GM23338 (cell line): ENCODE results near the gene TARS1. TPM values are rescaled to one million over a fixed set of nuclear protein-coding genes. Genes with fewer than 3 reads are reported as not detected.
"Not testable (repeated sequence)": the region's sequence is repeated elsewhere in the genome, so short reads cannot be mapped to it uniquely, and the experiment has no call there.

Source experiments
- ATAC-seq: fragments of 200-7000 bp; cut with Tn5 transposase; 3 replicates; pipeline ENCODE4 v1.9.1; 2020
- DNase-seq: peaks from one replicate; pipeline ENCODE4 v3.0.0-alpha.2; 2015; ENCODE audit warnings: low spot score
- H2AFZ ChIP-seq: fragments of 200-600 bp; sonication (generic); 2 replicates; pipeline ENCODE4 v1.8.0; 2016; ENCODE audit warnings: antibody characterized with exemption, mild to moderate bottlenecking, moderate library complexity
- H3F3A ChIP-seq: fragments of 200-600 bp; sonication (generic); replicated peaks from 2 replicates; pipeline ENCODE4 v1.8.0; 2017; ENCODE audit warnings: antibody characterized with exemption, mixed run types, low read depth
- H3K27ac ChIP-seq: fragments of 200-600 bp; sonication (generic); 2 replicates; pipeline ENCODE4 v1.6.1; 2016; ENCODE audit warnings: low read depth
- H3K27me3 ChIP-seq: fragments of 200-600 bp; sonication (generic); 2 replicates; pipeline ENCODE4 v1.8.0; 2016; ENCODE audit warnings: mild to moderate bottlenecking, mixed run types, moderate library complexity; ENCODE audit not compliant: insufficient read depth
- H3K36me3 ChIP-seq: fragments of 200-600 bp; sonication (generic); 2 replicates; pipeline ENCODE4 v1.8.0; 2016; ENCODE audit warnings: mild to moderate bottlenecking; ENCODE audit not compliant: insufficient read depth
- H3K4me1 ChIP-seq: fragments of 200-600 bp; sonication (generic); 2 replicates; pipeline ENCODE4 v1.8.0; 2016; ENCODE audit warnings: mild to moderate bottlenecking, moderate library complexity; ENCODE audit not compliant: insufficient read depth
- H3K4me2 ChIP-seq: fragments of 200-600 bp; sonication (generic); 2 replicates; pipeline ENCODE4 v1.7.1; 2017; ENCODE audit warnings: mixed run types
- H3K4me3 ChIP-seq: fragments of 200-600 bp; sonication (generic); 2 replicates; pipeline ENCODE4 v1.6.1; 2016; ENCODE audit warnings: mixed run types
- H3K79me2 ChIP-seq: fragments of 200-600 bp; sonication (generic); replicated peaks from 2 replicates; pipeline ENCODE4 v1.8.0; 2017; ENCODE audit warnings: mild to moderate bottlenecking; ENCODE audit not compliant: insufficient read depth
- H3K9me2 ChIP-seq: fragments of 200-600 bp; sonication (generic); 2 replicates; pipeline ENCODE4 v1.8.0; 2017; ENCODE audit not compliant: insufficient read depth
- H4K20me1 ChIP-seq: fragments of 200-600 bp; sonication (generic); replicated peaks from 2 replicates; pipeline ENCODE4 v1.8.0; 2017; ENCODE audit warnings: mild to moderate bottlenecking; ENCODE audit not compliant: insufficient read depth
- H3K27ac Mint-ChIP-seq: 2 replicates; pipeline ENCODE4 v1.8.0; 2020; ENCODE audit warnings: inconsistent platforms, mild to moderate bottlenecking, moderate library complexity, mixed read lengths
- H3K27me3 Mint-ChIP-seq: 3 replicates; pipeline ENCODE4 v1.8.0; 2022; ENCODE audit warnings: low read depth, mild to moderate bottlenecking, moderate library complexity, mixed read lengths, inconsistent platforms; ENCODE audit not compliant: insufficient read depth, poor library complexity
- H3K36me3 Mint-ChIP-seq: 3 replicates; pipeline ENCODE4 v1.8.0; 2021; ENCODE audit warnings: low read depth, mild to moderate bottlenecking, inconsistent platforms, moderate library complexity, mixed read lengths
- H3K4me1 Mint-ChIP-seq: 3 replicates; pipeline ENCODE4 v1.8.0; 2020; ENCODE audit warnings: mild to moderate bottlenecking, inconsistent platforms, mixed read lengths
- H3K4me3 Mint-ChIP-seq: 3 replicates; pipeline ENCODE4 v1.8.0; 2021; ENCODE audit warnings: moderate library complexity, mild to moderate bottlenecking, inconsistent platforms, mixed read lengths
- H3K9me3 Mint-ChIP-seq: 3 replicates; pipeline ENCODE4 v1.8.0; 2020; ENCODE audit warnings: moderate library complexity, mild to moderate bottlenecking, inconsistent platforms, mixed read lengths
- CREB1 ChIP-seq: fragments of 250-450 bp; sonication (Bioruptor Pico); IDR thresholded peaks from 2 replicates; pipeline ENCODE4 v1.5.0; 2020; ENCODE audit warnings: low read depth, mild to moderate bottlenecking, moderate library complexity
- CTCF ChIP-seq, 2 experiments: fragments of 200-600 bp in 1 of 2; sonication (generic) in 1 of 2; conservative IDR thresholded peaks; 2 replicates each; pipeline versions ENCODE4 v1.5.1 to v1.6.1; 2016 to 2017; ENCODE audit warnings: antibody characterized with exemption in 2 of 2, low read depth in 2 of 2, mild to moderate bottlenecking in 2 of 2, moderate library complexity in 1 of 2
- EZH2 ChIP-seq: fragments of 200-600 bp; sonication (generic); IDR thresholded peaks from one replicate; pipeline ENCODE4 v1.8.0; 2017; ENCODE audit warnings: antibody characterized with exemption, mild to moderate bottlenecking, low read depth; ENCODE audit not compliant: unreplicated experiment
- EZH2phosphoT487 ChIP-seq: fragments of 200-600 bp; sonication (generic); IDR thresholded peaks from one replicate; pipeline ENCODE4 v1.8.1; 2018; ENCODE audit warnings: antibody characterized with exemption; ENCODE audit not compliant: unreplicated experiment
- JUNB ChIP-seq: IDR thresholded peaks from one replicate; pipeline ENCODE4 v1.6.1; 2016; ENCODE audit warnings: antibody characterized with exemption; ENCODE audit not compliant: unreplicated experiment
- NANOG ChIP-seq: IDR thresholded peaks from 2 replicates; pipeline ENCODE4 v1.6.1; 2016; ENCODE audit warnings: antibody characterized with exemption, borderline replicate concordance
- POLR2AphosphoS5 ChIP-seq: IDR thresholded peaks from 2 replicates; pipeline ENCODE4 v1.6.1; 2016; ENCODE audit warnings: antibody characterized with exemption, low read depth
- STAT1 ChIP-seq: IDR thresholded peaks from one replicate; pipeline ENCODE4 v1.6.1; 2016; ENCODE audit warnings: antibody characterized with exemption; ENCODE audit not compliant: unreplicated experiment
- ZNF114 ChIP-seq: fragments of 250-450 bp; sonication (Bioruptor Pico); IDR thresholded peaks from 2 replicates; pipeline ENCODE4 v1.5.0; 2020; ENCODE audit warnings: mild to moderate bottlenecking, moderate library complexity
- ZNF331 ChIP-seq: fragments of 250-450 bp; sonication (Bioruptor Pico); IDR thresholded peaks from 2 replicates; pipeline ENCODE4 v1.5.0; 2020; ENCODE audit warnings: low read depth, mild to moderate bottlenecking, moderate library complexity
- polyA plus RNA-seq: library from polyadenylated mRNA; unstranded; fragments of >200 nt; fragmentation: Nextera tagmentation; extraction: Ambion mirVana; gene quantifications from 2 replicates; pipeline ENCODE4 v1.2.1, GENCODE V29; 2016
- total RNA-seq: library from RNA; depleted of rRNA; stranded (reverse); fragments of >200 nt; shearing (Covaris generic); gene quantifications from 2 replicates; pipeline ENCODE4 v1.2.3, GENCODE V29; 2014
- TF ChIP-seq, protein P1 (sequence below): IDR thresholded peaks from one replicate; pipeline ENCODE4 v1.6.1; 2018; ENCODE audit warnings: antibody characterized with exemption; ENCODE audit not compliant: unreplicated experiment
- TF ChIP-seq, protein P2 (sequence below): fragments of 250-450 bp; sonication (Bioruptor Pico); IDR thresholded peaks from 2 replicates; pipeline ENCODE4 v1.5.0; 2020; ENCODE audit warnings: mild to moderate bottlenecking, moderate library complexity

TARS1 gene
- total and polyA plus RNA-seq, 2 experiments from 2014 or later, result 458 to 473 TPM

GRCh38 chr5:33515366-33515765, 74.6 kb downstream of the TARS1 start:
- H2AFZ ChIP-seq, H4K20me1 ChIP-seq, H3K36me3 ChIP-seq, H3K4me1 ChIP-seq, H3K27me3 ChIP-seq, H3K4me2 ChIP-seq, H3K27me3 Mint-ChIP-seq, H3K9me2 ChIP-seq, DNase-seq, ATAC-seq, H3K4me3 ChIP-seq, H3K27ac Mint-ChIP-seq, H3K4me1 Mint-ChIP-seq, H3K27ac ChIP-seq, H3F3A ChIP-seq, H3K4me3 Mint-ChIP-seq, H3K79me2 ChIP-seq: not testable (repeated sequence)
- peaks cover 12% of the 10 kb centered on the region; the same call in 2 of the 3 replicates for H3K36me3 Mint-ChIP-seq
- peaks cover 20% of the 10 kb centered on the region for H3K9me3 Mint-ChIP-seq

DNA sequence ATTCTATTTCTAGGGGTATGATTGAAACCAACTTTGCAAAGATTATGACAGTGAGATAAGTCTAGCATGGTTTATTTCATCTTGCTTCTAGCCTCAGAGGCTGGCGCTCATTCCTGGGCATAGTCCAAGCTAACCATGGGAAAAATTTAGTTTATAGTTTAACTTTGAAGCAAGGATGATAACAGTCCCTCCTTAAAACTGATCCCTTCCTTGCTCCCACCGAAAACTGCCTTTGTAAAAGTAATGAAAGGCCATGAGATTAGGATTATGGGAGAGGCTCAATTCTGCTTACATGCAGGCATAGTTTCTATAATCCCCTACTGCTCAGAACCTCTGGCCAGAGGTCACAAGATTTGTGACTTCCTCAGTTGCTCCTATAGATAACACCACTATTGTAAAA, 75.7 kb downstream of the TARS1 start:
- no peaks in the 10 kb centered on the region for H3K79me2 ChIP-seq
- no peaks in the 10 kb centered on the region for H3F3A ChIP-seq
- Mint-ChIP-seq H3K4me1 (no peaks in the 10 kb centered on the region; the same call in 2 of the 3 replicates), H3K27me3 (peaks cover 4% of the 10 kb centered on the region), H3K27ac (no peak overlapping the region), H3K9me3 (peaks cover 20% of the 10 kb centered on the region), H3K4me3 (no peak overlapping the region), H3K36me3 (peaks cover 12% of the 10 kb centered on the region; the same call in 2 of the 3 replicates)
- DNase-seq (no peak), ATAC-seq (no peak)
- H3K36me3 ChIP-seq, result no peaks in the 10 kb centered on the region
- H3K4me1 ChIP-seq, result no peaks in the 10 kb centered on the region
- H3K27ac ChIP-seq, result no peak overlapping the region
- no peak overlapping the region for H2AFZ ChIP-seq
- no peak overlapping the region for H3K4me3 ChIP-seq
- H3K27me3 ChIP-seq, result no peaks in the 10 kb centered on the region
- H3K4me2 ChIP-seq, result no peak overlapping the region
- H4K20me1 ChIP-seq, result no peaks in the 10 kb centered on the region
- H3K9me2 ChIP-seq, result peaks cover 3% of the 10 kb centered on the region; the same call in 1 of the 2 replicates
- TF ChIP-seq ZNF114, result no peak
- TF ChIP-seq CREB1 (CRISPR knock-in tag), result no peak
- TF ChIP-seq, protein P1, sequence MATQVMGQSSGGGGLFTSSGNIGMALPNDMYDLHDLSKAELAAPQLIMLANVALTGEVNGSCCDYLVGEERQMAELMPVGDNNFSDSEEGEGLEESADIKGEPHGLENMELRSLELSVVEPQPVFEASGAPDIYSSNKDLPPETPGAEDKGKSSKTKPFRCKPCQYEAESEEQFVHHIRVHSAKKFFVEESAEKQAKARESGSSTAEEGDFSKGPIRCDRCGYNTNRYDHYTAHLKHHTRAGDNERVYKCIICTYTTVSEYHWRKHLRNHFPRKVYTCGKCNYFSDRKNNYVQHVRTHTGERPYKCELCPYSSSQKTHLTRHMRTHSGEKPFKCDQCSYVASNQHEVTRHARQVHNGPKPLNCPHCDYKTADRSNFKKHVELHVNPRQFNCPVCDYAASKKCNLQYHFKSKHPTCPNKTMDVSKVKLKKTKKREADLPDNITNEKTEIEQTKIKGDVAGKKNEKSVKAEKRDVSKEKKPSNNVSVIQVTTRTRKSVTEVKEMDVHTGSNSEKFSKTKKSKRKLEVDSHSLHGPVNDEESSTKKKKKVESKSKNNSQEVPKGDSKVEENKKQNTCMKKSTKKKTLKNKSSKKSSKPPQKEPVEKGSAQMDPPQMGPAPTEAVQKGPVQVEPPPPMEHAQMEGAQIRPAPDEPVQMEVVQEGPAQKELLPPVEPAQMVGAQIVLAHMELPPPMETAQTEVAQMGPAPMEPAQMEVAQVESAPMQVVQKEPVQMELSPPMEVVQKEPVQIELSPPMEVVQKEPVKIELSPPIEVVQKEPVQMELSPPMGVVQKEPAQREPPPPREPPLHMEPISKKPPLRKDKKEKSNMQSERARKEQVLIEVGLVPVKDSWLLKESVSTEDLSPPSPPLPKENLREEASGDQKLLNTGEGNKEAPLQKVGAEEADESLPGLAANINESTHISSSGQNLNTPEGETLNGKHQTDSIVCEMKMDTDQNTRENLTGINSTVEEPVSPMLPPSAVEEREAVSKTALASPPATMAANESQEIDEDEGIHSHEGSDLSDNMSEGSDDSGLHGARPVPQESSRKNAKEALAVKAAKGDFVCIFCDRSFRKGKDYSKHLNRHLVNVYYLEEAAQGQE, result no peak
- no peak for TF ChIP-seq EZH2phosphoT487
- no peak for TF ChIP-seq ZNF331 (CRISPR knock-in tag)
- no peak for TF ChIP-seq POLR2AphosphoS5
- TF ChIP-seq, protein P2, sequence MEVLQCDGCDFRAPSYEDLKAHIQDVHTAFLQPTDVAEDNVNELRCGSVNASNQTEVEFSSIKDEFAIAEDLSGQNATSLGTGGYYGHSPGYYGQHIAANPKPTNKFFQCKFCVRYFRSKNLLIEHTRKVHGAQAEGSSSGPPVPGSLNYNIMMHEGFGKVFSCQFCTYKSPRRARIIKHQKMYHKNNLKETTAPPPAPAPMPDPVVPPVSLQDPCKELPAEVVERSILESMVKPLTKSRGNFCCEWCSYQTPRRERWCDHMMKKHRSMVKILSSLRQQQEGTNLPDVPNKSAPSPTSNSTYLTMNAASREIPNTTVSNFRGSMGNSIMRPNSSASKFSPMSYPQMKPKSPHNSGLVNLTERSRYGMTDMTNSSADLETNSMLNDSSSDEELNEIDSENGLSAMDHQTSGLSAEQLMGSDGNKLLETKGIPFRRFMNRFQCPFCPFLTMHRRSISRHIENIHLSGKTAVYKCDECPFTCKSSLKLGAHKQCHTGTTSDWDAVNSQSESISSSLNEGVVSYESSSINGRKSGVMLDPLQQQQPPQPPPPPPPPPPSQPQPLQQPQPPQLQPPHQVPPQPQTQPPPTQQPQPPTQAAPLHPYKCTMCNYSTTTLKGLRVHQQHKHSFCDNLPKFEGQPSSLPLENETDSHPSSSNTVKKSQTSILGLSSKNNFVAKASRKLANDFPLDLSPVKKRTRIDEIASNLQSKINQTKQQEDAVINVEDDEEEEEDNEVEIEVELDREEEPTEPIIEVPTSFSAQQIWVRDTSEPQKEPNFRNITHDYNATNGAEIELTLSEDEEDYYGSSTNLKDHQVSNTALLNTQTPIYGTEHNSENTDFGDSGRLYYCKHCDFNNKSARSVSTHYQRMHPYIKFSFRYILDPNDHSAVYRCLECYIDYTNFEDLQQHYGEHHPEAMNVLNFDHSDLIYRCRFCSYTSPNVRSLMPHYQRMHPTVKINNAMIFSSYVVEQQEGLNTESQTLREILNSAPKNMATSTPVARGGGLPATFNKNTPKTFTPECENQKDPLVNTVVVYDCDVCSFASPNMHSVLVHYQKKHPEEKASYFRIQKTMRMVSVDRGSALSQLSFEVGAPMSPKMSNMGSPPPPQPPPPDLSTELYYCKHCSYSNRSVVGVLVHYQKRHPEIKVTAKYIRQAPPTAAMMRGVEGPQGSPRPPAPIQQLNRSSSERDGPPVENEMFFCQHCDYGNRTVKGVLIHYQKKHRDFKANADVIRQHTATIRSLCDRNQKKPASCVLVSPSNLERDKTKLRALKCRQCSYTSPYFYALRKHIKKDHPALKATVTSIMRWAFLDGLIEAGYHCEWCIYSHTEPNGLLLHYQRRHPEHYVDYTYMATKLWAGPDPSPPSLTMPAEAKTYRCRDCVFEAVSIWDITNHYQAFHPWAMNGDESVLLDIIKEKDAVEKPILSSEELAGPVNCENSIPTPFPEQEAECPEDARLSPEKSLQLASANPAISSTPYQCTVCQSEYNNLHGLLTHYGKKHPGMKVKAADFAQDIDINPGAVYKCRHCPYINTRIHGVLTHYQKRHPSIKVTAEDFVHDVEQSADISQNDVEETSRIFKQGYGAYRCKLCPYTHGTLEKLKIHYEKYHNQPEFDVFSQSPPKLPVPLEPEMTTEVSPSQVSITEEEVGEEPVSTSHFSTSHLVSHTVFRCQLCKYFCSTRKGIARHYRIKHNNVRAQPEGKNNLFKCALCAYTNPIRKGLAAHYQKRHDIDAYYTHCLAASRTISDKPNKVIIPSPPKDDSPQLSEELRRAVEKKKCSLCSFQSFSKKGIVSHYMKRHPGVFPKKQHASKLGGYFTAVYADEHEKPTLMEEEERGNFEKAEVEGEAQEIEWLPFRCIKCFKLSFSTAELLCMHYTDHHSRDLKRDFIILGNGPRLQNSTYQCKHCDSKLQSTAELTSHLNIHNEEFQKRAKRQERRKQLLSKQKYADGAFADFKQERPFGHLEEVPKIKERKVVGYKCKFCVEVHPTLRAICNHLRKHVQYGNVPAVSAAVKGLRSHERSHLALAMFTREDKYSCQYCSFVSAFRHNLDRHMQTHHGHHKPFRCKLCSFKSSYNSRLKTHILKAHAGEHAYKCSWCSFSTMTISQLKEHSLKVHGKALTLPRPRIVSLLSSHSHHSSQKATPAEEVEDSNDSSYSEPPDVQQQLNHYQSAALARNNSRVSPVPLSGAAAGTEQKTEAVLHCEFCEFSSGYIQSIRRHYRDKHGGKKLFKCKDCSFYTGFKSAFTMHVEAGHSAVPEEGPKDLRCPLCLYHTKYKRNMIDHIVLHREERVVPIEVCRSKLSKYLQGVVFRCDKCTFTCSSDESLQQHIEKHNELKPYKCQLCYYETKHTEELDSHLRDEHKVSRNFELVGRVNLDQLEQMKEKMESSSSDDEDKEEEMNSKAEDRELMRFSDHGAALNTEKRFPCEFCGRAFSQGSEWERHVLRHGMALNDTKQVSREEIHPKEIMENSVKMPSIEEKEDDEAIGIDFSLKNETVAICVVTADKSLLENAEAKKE (CRISPR knock-in tag), result no peak
- no peak for TF ChIP-seq CTCF (conservative IDR thresholded peaks at IDR 0.05; ENCODE audit: low read depth in 2 of 2)
- no peak for TF ChIP-seq EZH2
- no peak for TF ChIP-seq NANOG
- TF ChIP-seq JUNB, result no peak
- no peak for TF ChIP-seq STAT1
